Activated T-cell treated with anti-CD3 and anti-CD28 coated beads, Interleukin-2, amount 50 U/mL, for 1 hour (primary cell): ENCODE data around the gene SERPINA4.
"Not testable (repeated sequence)": the region's sequence is repeated elsewhere in the genome, so short reads cannot be mapped to it uniquely, and the experiment has no call there.

Experiments used
- DNase-seq: peaks from one replicate; pipeline ENCODE4 v3.0.0-alpha.2; 2020

SERPINA4 gene

GRCh38 chr14:94593376-94593748 lies 32.1 kb downstream of the SERPINA4 start:
- DNase-seq, result no peak

GRCh38 chr14:94593749-94594431 lies 32.6 kb downstream of the SERPINA4 start:
- DNase-seq, result no peak

- DNase-seq, result no peak
Observed at GRCh38 chr14:94594441-94594840, 33.2 kb downstream of the SERPINA4 start.

- no peak for DNase-seq
Observed at GRCh38 chr14:94595912-94596311, 34.7 kb downstream of the SERPINA4 start.

GRCh38 chr14:94596361-94596760 lies 35.1 kb downstream of the SERPINA4 start:
- no peak for DNase-seq

- no peak for DNase-seq
Observed at GRCh38 chr14:94597788-94598187, 36.5 kb downstream of the SERPINA4 start.

- no peak for DNase-seq
Observed at GRCh38 chr14:94598506-94598815, 37.2 kb downstream of the SERPINA4 start.

- no peak for DNase-seq
Observed at GRCh38 chr14:94598816-94599655, 37.8 kb downstream of the SERPINA4 start.

GRCh38 chr14:94599656-94600004 lies 38.4 kb downstream of the SERPINA4 start:
- no peak for DNase-seq

- DNase-seq, result no peak
Observed at GRCh38 chr14:94600148-94600545, 38.9 kb downstream of the SERPINA4 start.

GRCh38 chr14:94601884-94602391 lies 40.7 kb downstream of the SERPINA4 start:
- no peak for DNase-seq

- no peak for DNase-seq
Observed at GRCh38 chr14:94602722-94603121, 41.5 kb downstream of the SERPINA4 start.

- DNase-seq, result no peak
Observed at GRCh38 chr14:94605361-94605760, 44.1 kb downstream of the SERPINA4 start.

- not testable (repeated sequence) for DNase-seq
Observed at GRCh38 chr14:94608966-94609365, 47.7 kb downstream of the SERPINA4 start.

- DNase-seq, result no peak
Observed at GRCh38 chr14:94611179-94611578, 49.9 kb downstream of the SERPINA4 start.

- no peak for DNase-seq
Observed at GRCh38 chr14:94612174-94612573, 50.9 kb downstream of the SERPINA4 start, which contains the start of gene SERPINA3. SERPINA3 (plus strand) TSS chr14:94612391; CDS start chr14:94614442, 2,051 bp downstream.

- no peak for DNase-seq
Observed at GRCh38 chr14:94612580-94613554, 51.6 kb downstream of the SERPINA4 start.

GRCh38 chr14:94613720-94614644 lies 52.7 kb downstream of the SERPINA4 start:
- no peak for DNase-seq

- DNase-seq, result no peak
Observed at GRCh38 chr14:94614802-94615201, 53.6 kb downstream of the SERPINA4 start.

GRCh38 chr14:94615254-94615653 lies 54.0 kb downstream of the SERPINA4 start:
- no peak for DNase-seq

GRCh38 chr14:94615823-94616570 lies 54.8 kb downstream of the SERPINA4 start:
- no peak for DNase-seq
